ENCODE measurements around the gene MKI67. TPM values are rescaled to one million over a fixed set of nuclear protein-coding genes. Genes with fewer than 3 reads are reported as not detected.

The MKI67 gene
- total and polyA plus RNA-seq, 2 donors (not counting 3 experiments of a cell fraction or from before 2014, with no cell fraction given): 16.2 to 125 TPM

- FAIRE-seq (peak; percentile 18), DNase-seq (ENCODE audit: low read depth, low spot score) (peak; percentile 39)
- TF ChIP-seq CTCF (IDR thresholded peaks at IDR 0.05; ENCODE audit: extremely low read depth in 1 of 2, insufficient read depth in 1 of 2, low read depth in 1 of 2, low read length in 2 of 2) (peak; percentile 51 to 75), POLR2A (IDR thresholded peaks at IDR 0.05; ENCODE audit: low read depth, low read length) (no peak), MAX (IDR thresholded peaks at IDR 0.05; ENCODE audit: insufficient read depth, insufficient read length) (no peak)
- Histone ChIP-seq H3K4me2 (ENCODE audit: insufficient read depth, low read length) (no peak overlapping the region), H2AFZ (ENCODE audit: low read depth, low read length) (no peak overlapping the region), H3K9me3 (replicated peaks; ENCODE audit: control insufficient read depth, insufficient read depth, low read length) (no peaks in the 10 kb centered on the region), H3K4me3 (replicated peaks in 1 of 3; ENCODE audit: insufficient read depth in 1 of 3, low read depth in 1 of 3, low read length in 3 of 3) (no peak overlapping the region), H3K9me1 (replicated peaks; ENCODE audit: control insufficient read depth, extremely low read depth, insufficient read depth, low read length) (no peaks in the 10 kb centered on the region), H3K9ac (replicated peaks; ENCODE audit: extremely low read depth, insufficient read depth, low read length) (no peak overlapping the region), H3K4me1 (ENCODE audit: control insufficient read depth, extremely low read depth, insufficient read depth, low read length) (peaks cover 1% of the 10 kb centered on the region), H4K20me1 (replicated peaks; ENCODE audit: control insufficient read depth, extremely low read depth, insufficient read depth, low read length) (no peaks in the 10 kb centered on the region), H3K36me3 (ENCODE audit: control insufficient read depth in 2 of 2, extremely low read depth in 1 of 2, insufficient read depth in 2 of 2, low read length in 2 of 2) (peaks cover 37 to 62% of the 10 kb centered on the region in 2 experiments), H3K27ac (ENCODE audit: insufficient read depth, low read depth, low read length) (no peak overlapping the region), H3K79me2 (ENCODE audit: control insufficient read depth, insufficient read depth, low read length) (no peaks in the 10 kb centered on the region), H3K27me3 (ENCODE audit: control insufficient read depth in 2 of 2, insufficient read depth in 2 of 2, low read length in 2 of 2) (no peaks in the 10 kb centered on the region)
- no TSS peak for BruUV-seq (replicated peaks)
- ChIA-PET POLR2A (interaction anchor here (0.6 kb wide), 1 partner anchor 73 kb away, joined by 3 read pairs; no protein-coding TSS in a partner anchor), CTCF (interaction anchor here (0.5 to 1.1 kb wide), 26 partner anchors 8 to 210 kb away, joined by 3 to 38 read pairs (median 4); partner anchors contain the start of gene PTPRE)
- dilution Hi-C loops (cut with MboI; ENCODE audit: extremely low pct_ligation_motif_present, low sequenced_read_pairs): no loop called here
- intact Hi-C loops (cut with micrococcal nuclease): loop anchor here (1.0 to 5.0 kb wide), 2 partner anchors 72 to 361 kb away; no protein-coding TSS in a partner anchor
Observed at GRCh38 chr10:128078136-128078969, 47.9 kb downstream of the MKI67 start.
